MM.1S (cell line): ENCODE results near the gene MMP19.

Experiments used
- DNase-seq: peaks from one replicate; pipeline ENCODE4 v3.0.0-alpha.2; 2015
- H2AFZ ChIP-seq: fragments of 300-600 bp; sonication (generic); 2 replicates; pipeline ENCODE4 v1.6.0; 2016; ENCODE audit warnings: antibody characterized with exemption, low read length
- H3F3A ChIP-seq: fragments of 300-600 bp; sonication (generic); 2 replicates; pipeline ENCODE4 v1.6.1; 2016; ENCODE audit warnings: mild to moderate bottlenecking, antibody characterized with exemption, low read length, moderate library complexity, mixed read lengths; ENCODE audit not compliant: insufficient read depth
- H3K27ac ChIP-seq: fragments of 300-600 bp; sonication (generic); 2 replicates; pipeline ENCODE4 v1.5.1; 2016; ENCODE audit warnings: mild to moderate bottlenecking, low read length
- H3K27me3 ChIP-seq: fragments of 300-600 bp; sonication (generic); replicated peaks from 2 replicates; pipeline ENCODE4 v1.6.0; 2016; ENCODE audit warnings: low read length; ENCODE audit not compliant: insufficient read depth
- H3K36me3 ChIP-seq: fragments of 300-600 bp; sonication (generic); replicated peaks from 2 replicates; pipeline ENCODE4 v1.6.1; 2016; ENCODE audit warnings: mild to moderate bottlenecking, low read length, mixed read lengths; ENCODE audit not compliant: insufficient read depth
- H3K4me1 ChIP-seq: fragments of 300-600 bp; sonication (generic); 2 replicates; pipeline ENCODE4 v1.6.1; 2016; ENCODE audit warnings: low read length, mixed read lengths
- H3K4me2 ChIP-seq: fragments of 300-600 bp; sonication (generic); 2 replicates; pipeline ENCODE4 v1.6.0; 2016; ENCODE audit warnings: low read depth, low read length
- H3K4me3 ChIP-seq: fragments of 300-600 bp; sonication (generic); 2 replicates; pipeline ENCODE4 v1.5.1; 2016; ENCODE audit warnings: low read length, mixed read lengths
- H3K79me2 ChIP-seq: fragments of 300-600 bp; sonication (generic); 2 replicates; pipeline ENCODE4 v1.6.1; 2016; ENCODE audit warnings: mixed run types, low read length, mixed read lengths
- H3K9ac ChIP-seq: fragments of 300-600 bp; sonication (generic); 2 replicates; pipeline ENCODE4 v1.6.1; 2016; ENCODE audit warnings: low read length, mixed read lengths
- H3K9me2 ChIP-seq: fragments of 300-600 bp; sonication (generic); replicated peaks from 2 replicates; pipeline ENCODE4 v1.6.1; 2016; ENCODE audit warnings: mild to moderate bottlenecking, low read length, mixed read lengths; ENCODE audit not compliant: insufficient read depth
- H3K9me3 ChIP-seq: fragments of 300-600 bp; sonication (generic); replicated peaks from 2 replicates; pipeline ENCODE4 v1.6.1; 2016; ENCODE audit warnings: mild to moderate bottlenecking, low read length, mixed read lengths; ENCODE audit not compliant: insufficient read depth
- H4K20me1 ChIP-seq: fragments of 300-600 bp; sonication (generic); 2 replicates; pipeline ENCODE4 v1.6.1; 2016; ENCODE audit warnings: mild to moderate bottlenecking, low read length, moderate library complexity, mixed read lengths; ENCODE audit not compliant: insufficient read depth
- CTCF ChIP-seq: fragments of 300-600 bp; sonication (generic); IDR thresholded peaks from 2 replicates; pipeline ENCODE4 v1.5.1; 2016; ENCODE audit warnings: antibody characterized with exemption, low read length, mixed read lengths
- EZH2 ChIP-seq: fragments of 300-600 bp; sonication (generic); optimal IDR thresholded peaks from 2 replicates; pipeline ENCODE3; 2017; ENCODE audit warnings: low read depth, mild to moderate bottlenecking, antibody characterized with exemption, low read length, mixed read lengths
- EZH2phosphoT487 ChIP-seq: fragments of 300-600 bp; sonication (generic); IDR thresholded peaks from 2 replicates; pipeline ENCODE4 v1.6.1; 2018; ENCODE audit warnings: antibody characterized with exemption, low read length

Gene MMP19, protein sequence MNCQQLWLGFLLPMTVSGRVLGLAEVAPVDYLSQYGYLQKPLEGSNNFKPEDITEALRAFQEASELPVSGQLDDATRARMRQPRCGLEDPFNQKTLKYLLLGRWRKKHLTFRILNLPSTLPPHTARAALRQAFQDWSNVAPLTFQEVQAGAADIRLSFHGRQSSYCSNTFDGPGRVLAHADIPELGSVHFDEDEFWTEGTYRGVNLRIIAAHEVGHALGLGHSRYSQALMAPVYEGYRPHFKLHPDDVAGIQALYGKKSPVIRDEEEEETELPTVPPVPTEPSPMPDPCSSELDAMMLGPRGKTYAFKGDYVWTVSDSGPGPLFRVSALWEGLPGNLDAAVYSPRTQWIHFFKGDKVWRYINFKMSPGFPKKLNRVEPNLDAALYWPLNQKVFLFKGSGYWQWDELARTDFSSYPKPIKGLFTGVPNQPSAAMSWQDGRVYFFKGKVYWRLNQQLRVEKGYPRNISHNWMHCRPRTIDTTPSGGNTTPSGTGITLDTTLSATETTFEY

DNA sequence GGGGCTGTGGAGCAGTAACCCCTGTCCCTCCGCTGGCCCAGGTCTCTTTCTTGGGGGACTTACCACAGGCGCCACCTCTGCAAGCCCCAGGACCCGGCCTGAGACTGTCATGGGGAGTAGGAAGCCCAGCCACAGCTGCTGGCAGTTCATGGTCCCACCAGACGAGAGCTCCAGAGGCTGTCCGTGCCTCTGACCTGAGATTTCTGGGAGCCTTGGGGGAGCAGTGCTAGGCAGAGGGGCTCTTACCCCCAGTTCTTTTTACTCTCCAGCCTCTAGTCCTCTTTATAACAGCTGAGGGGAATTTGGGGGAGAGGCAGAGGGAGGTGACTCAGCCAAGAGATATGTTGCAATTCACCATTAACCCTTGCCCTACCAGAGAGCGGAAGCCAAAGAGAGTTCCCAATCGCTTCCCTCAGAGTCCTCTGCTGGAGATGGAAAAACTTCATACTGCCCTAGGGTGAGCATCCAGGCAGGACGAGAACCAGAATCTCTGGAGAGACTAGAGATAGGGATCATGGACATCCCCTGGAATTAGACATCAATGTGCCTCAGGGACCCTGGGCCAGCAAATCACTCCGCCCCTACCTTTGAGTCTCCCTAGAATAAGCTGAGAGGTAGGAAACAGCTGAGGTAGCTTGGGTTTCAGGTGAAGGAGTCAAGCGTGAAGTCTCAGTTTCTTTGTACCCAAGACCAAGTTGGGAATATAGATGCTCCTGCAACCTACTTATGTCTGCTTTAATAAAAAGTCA lies at the start of gene MMP19:
Gene MMP19 (minus strand): TSS at position 256 of the 749 bp plus-strand sequence. CDS start 106 bp downstream, at position 150.
- TF ChIP-seq CTCF (no peak), EZH2phosphoT487 (no peak), EZH2 (no peak)
- Histone ChIP-seq H3K4me3 (no peak within 1 kb of the TSS), H3F3A (no peaks in the 10 kb centered on the region), H3K4me2 (no peak within 1 kb of the TSS), H3K9me2 (no peaks in the 10 kb centered on the region), H3K36me3 (no peaks in the 10 kb centered on the region), H3K9me3 (no peaks in the 10 kb centered on the region), H3K27ac (no peak within 1 kb of the TSS), H3K4me1 (no peaks in the 10 kb centered on the region), H3K27me3 (peaks cover 6% of the 10 kb centered on the region; the same call in 1 of the 2 replicates), H2AFZ (no peak within 1 kb of the TSS), H4K20me1 (no peaks in the 10 kb centered on the region), H3K79me2 (no peaks in the 10 kb centered on the region), H3K9ac (no peak within 1 kb of the TSS)
- DNase-seq = no peak

GRCh38 chr12:55891310-55891709 lies 48.6 kb upstream of the MMP19 start:
- Histone ChIP-seq H2AFZ (no peak overlapping the region), H3K79me2 (no peaks in the 10 kb centered on the region), H3K27me3 (no peaks in the 10 kb centered on the region), H3K9me2 (no peaks in the 10 kb centered on the region), H3K4me3 (no peak overlapping the region), H3K4me2 (no peak overlapping the region), H4K20me1 (no peaks in the 10 kb centered on the region), H3K36me3 (no peaks in the 10 kb centered on the region), H3K4me1 (no peaks in the 10 kb centered on the region), H3K9ac (no peak overlapping the region), H3K9me3 (no peaks in the 10 kb centered on the region), H3F3A (no peaks in the 10 kb centered on the region), H3K27ac (no peak overlapping the region)
- no peak for DNase-seq
- TF ChIP-seq EZH2 = no peak
- TF ChIP-seq CTCF = no peak
- no peak for TF ChIP-seq EZH2phosphoT487

GRCh38 chr12:55885113-55885512 lies 42.4 kb upstream of the MMP19 start:
- Histone ChIP-seq H3K36me3 (no peaks in the 10 kb centered on the region), H3F3A (no peaks in the 10 kb centered on the region), H3K9ac (no peak overlapping the region), H3K9me2 (no peaks in the 10 kb centered on the region), H3K4me1 (no peaks in the 10 kb centered on the region; the same call in 1 of the 2 replicates), H3K4me3 (no peak overlapping the region), H3K27ac (no peak overlapping the region), H3K79me2 (no peaks in the 10 kb centered on the region), H3K27me3 (no peaks in the 10 kb centered on the region), H4K20me1 (no peaks in the 10 kb centered on the region), H3K9me3 (no peaks in the 10 kb centered on the region), H2AFZ (no peak overlapping the region), H3K4me2 (no peak overlapping the region)
- TF ChIP-seq EZH2phosphoT487 (no peak), CTCF (no peak), EZH2 (no peak)
- DNase-seq = no peak
